ENCODE results near the gene CEP55. TPM values are rescaled to one million over a fixed set of nuclear protein-coding genes. Genes with fewer than 3 reads are reported as not detected.

CEP55 gene
- 26.0 and 117 TPM in 2 replicates for total RNA-seq

GRCh38 chr10:93496322-93497041, at the start of gene CEP55:
Gene CEP55, plus strand, starts transcription at chr10:93496612. Its CDS starts 3,440 bp downstream, at chr10:93500052.

DNA sequence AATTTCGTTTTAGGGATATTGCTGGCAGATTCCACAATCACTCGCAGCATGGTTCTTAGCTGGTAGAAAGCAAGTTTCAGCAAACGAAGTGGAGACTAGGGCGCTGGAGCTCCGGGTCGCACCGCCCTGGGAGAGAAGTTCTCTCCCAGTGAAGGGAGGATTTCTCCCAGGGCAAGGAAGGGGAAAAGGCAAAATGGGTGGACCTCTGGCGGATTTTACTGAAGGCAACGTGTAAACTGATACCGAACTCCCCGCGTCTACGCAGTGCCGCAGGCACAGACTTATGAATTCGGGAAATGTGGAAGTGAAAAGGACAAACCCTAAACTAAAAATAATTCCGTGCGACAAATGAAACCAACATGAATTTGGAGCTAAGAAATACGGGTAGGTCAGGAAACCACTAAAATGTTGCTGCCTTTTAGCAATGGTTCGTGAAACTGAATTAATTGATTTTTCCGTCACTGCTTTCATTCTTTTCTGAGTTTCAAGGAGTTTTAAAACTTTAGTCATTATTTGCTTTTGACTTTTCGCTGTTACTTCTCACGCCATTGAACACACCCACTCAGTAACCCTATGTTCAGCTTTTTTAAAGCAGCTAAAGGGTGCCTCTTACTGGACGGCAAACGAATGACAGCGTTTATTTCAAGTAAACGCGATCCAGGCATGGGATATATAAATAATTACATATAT, 14.1 kb upstream of the CEP55 start, which contains the start of gene MYOF:
MYOF (minus strand) TSS at position 190 of the 690 bp plus-strand sequence; CDS start at position 50, 140 bp downstream.

GRCh38 chr10:93566435-93567276, 70.2 kb downstream of the CEP55 start, which contains the start of gene FFAR4:
Gene FFAR4, plus strand, starts transcription at chr10:93566665. Its CDS starts 56 bp downstream, at chr10:93566721.

Other genes starting within 250 kb of the CEP55 start
- gene MYOF, start 14.3 kb upstream of the CEP55 start, total RNA-seq, result 250 and 346 TPM in 2 replicates
- not detected in 2 replicates for gene FFAR4, start 70.1 kb downstream of the CEP55 start, total RNA-seq
- gene RBP4, start 104.6 kb downstream of the CEP55 start, total RNA-seq, result not detected in 2 replicates
- gene PDE6C, start 115.9 kb downstream of the CEP55 start, total RNA-seq, result not detected in 2 replicates
- 9.5 and 12.5 TPM in 2 replicates for gene FRA10AC1, start 206.0 kb downstream of the CEP55 start, total RNA-seq

Measured in uterine smooth muscle cell (primary cell).